H1 (cell line): ENCODE results near the gene MIA3. TPM values are rescaled to one million over a fixed set of nuclear protein-coding genes. Genes with fewer than 3 reads are reported as not detected.

Experiments
- CTCF ChIA-PET: fragments of 300-600 bp; sonication (Branson Sonifier 250); formaldehyde crosslinking; loops from one replicate; lab custom pipeline; 2021; ENCODE audit not compliant: partially characterized antibody; lab: Charles Lee
- POLR2A ChIA-PET: fragments of 300-600 bp; sonication (Branson Sonifier 250); formaldehyde crosslinking; loops from one replicate; lab custom pipeline; 2021; ENCODE audit warnings: inconsistent platforms; ENCODE audit not compliant: partially characterized antibody; lab: Charles Lee
- DNase-seq, 2 experiments: peaks; one replicate each; pipeline versions ENCODE4 v3.0.0 to v3.0.0-alpha.2; 2010 to 2022; ENCODE audit warnings: low spot score in 2 of 2, low read depth in 1 of 2, mixed read lengths in 1 of 2
- FAIRE-seq: peaks from 2 replicates; lab custom pipeline; 2011; peaks lifted over from hg19 to GRCh38; lab: Jason Lieb, UNC
- H2AFZ ChIP-seq: 2 replicates; pipeline ENCODE4 v1.8.1; 2012; ENCODE audit warnings: low read length, inconsistent platforms
- H2AK5ac ChIP-seq: 2 replicates; pipeline ENCODE4 v1.6.1; 2013; ENCODE audit warnings: low read depth, low read length
- H2BK120ac ChIP-seq: replicated peaks from 2 replicates; pipeline ENCODE3; 2013; ENCODE audit warnings: low read depth, low read length, inconsistent platforms
- H2BK12ac ChIP-seq: 2 replicates; pipeline ENCODE4 v1.6.1; 2013; ENCODE audit warnings: low read depth, low read length
- H2BK15ac ChIP-seq: 2 replicates; pipeline ENCODE4 v1.6.1; 2013; ENCODE audit warnings: low read length
- H2BK20ac ChIP-seq: 2 replicates; pipeline ENCODE4 v1.6.1; 2013; ENCODE audit warnings: low read length
- H2BK5ac ChIP-seq: 2 replicates; pipeline ENCODE4 v1.6.1; 2013; ENCODE audit warnings: low read depth, low read length
- H3K14ac ChIP-seq: 2 replicates; pipeline ENCODE4 v1.6.1; 2013; ENCODE audit warnings: inconsistent platforms; ENCODE audit not compliant: insufficient read length
- H3K18ac ChIP-seq: 2 replicates; pipeline ENCODE4 v1.6.1; 2013; ENCODE audit warnings: low read length; ENCODE audit errors: extremely low read depth
- H3K23ac ChIP-seq: 2 replicates; pipeline ENCODE4 v1.6.1; 2013; ENCODE audit warnings: inconsistent platforms; ENCODE audit not compliant: insufficient read length
- H3K23me2 ChIP-seq: 2 replicates; pipeline ENCODE4 v1.6.1; 2013; ENCODE audit warnings: low read depth, low read length
- H3K27ac ChIP-seq: 2 replicates; pipeline ENCODE4 v1.6.1; 2011; ENCODE audit warnings: low read depth, low read length, inconsistent platforms
- H3K27me3 ChIP-seq, 4 experiments: replicated peaks in 1 of 4; 1 replicate in 1 of 4; 2 replicates in 3 of 4; pipeline versions ENCODE4 v1.6.1 to v1.8.1; 2011 to 2013; ENCODE audit warnings: low read length in 3 of 4, mild to moderate bottlenecking in 3 of 4, inconsistent platforms in 2 of 4, mixed read lengths in 2 of 4, moderate library complexity in 1 of 4; ENCODE audit not compliant: control insufficient read depth in 3 of 4, insufficient read depth in 3 of 4; ENCODE audit errors: extremely low read depth in 1 of 4
- H3K36me3 ChIP-seq, 4 experiments: 2 replicates each; pipeline versions ENCODE4 v1.6.1 to v1.8.1; 2011 to 2013; ENCODE audit warnings: mild to moderate bottlenecking in 4 of 4, low read length in 3 of 4, moderate library complexity in 2 of 4, control low read depth in 1 of 4, inconsistent platforms in 1 of 4; ENCODE audit not compliant: insufficient read depth in 4 of 4, control insufficient read depth in 2 of 4
- H3K4ac ChIP-seq: replicated peaks from 2 replicates; pipeline ENCODE3; 2013; ENCODE audit warnings: low read length, low read depth, mixed read lengths, inconsistent platforms; ENCODE audit not compliant: insufficient read length
- H3K4me1 ChIP-seq, 4 experiments: replicated peaks in 1 of 4; 1 replicate in 1 of 4; 2 replicates in 3 of 4; pipeline versions ENCODE4 v1.6.1 to v1.8.1; 2011 to 2013; ENCODE audit warnings: low read length in 3 of 4, inconsistent platforms in 2 of 4, mixed read lengths in 1 of 4; ENCODE audit not compliant: insufficient read depth in 4 of 4, control insufficient read depth in 3 of 4
- H3K4me2 ChIP-seq, 2 experiments: 2 replicates each; pipeline versions ENCODE4 v1.6.1 to v1.8.1; 2011 to 2013; ENCODE audit warnings: low read depth in 2 of 2, low read length in 2 of 2, control low read depth in 1 of 2, inconsistent platforms in 1 of 2, mild to moderate bottlenecking in 1 of 2; ENCODE audit not compliant: insufficient read depth in 1 of 2
- H3K4me3 ChIP-seq, 4 experiments: fragments of 200-600, 300-600 bp in 1 of 4; sonication (generic), shearing (Covaris generic), sonication (Bioruptor Twin) in 1 of 4; 2 replicates each; pipeline versions ENCODE4 v1.5.1 to v1.8.1; 2011 to 2016; ENCODE audit warnings: low read length in 4 of 4, low read depth in 3 of 4, control low read depth in 2 of 4, inconsistent platforms in 2 of 4, mild to moderate bottlenecking in 2 of 4, mixed read lengths in 1 of 4, moderate library complexity in 1 of 4; ENCODE audit not compliant: insufficient read depth in 2 of 4; ENCODE audit errors: extremely low read depth in 1 of 4
- H3K56ac ChIP-seq: replicated peaks from 2 replicates; pipeline ENCODE3; 2013; ENCODE audit warnings: low read depth, mild to moderate bottlenecking, mixed read lengths, low read length, inconsistent platforms; ENCODE audit not compliant: insufficient read length
- H3K79me1 ChIP-seq: 2 replicates; pipeline ENCODE4 v1.6.1; 2013; ENCODE audit warnings: low read depth, low read length, control low read depth
- H3K79me2 ChIP-seq, 2 experiments: 2 replicates each; pipeline versions ENCODE4 v1.6.1 to v1.8.1; 2012 to 2013; ENCODE audit warnings: low read length in 2 of 2, mild to moderate bottlenecking in 2 of 2, inconsistent platforms in 1 of 2; ENCODE audit not compliant: insufficient read depth in 2 of 2, control insufficient read depth in 1 of 2
- H3K9ac ChIP-seq, 4 experiments: replicated peaks in 1 of 4; 1 replicate in 1 of 4; 2 replicates in 3 of 4; pipeline versions ENCODE4 v1.6.1 to v1.8.1; 2011 to 2013; ENCODE audit warnings: low read depth in 3 of 4, low read length in 3 of 4, control low read depth in 2 of 4, mild to moderate bottlenecking in 2 of 4, moderate library complexity in 2 of 4, inconsistent platforms in 1 of 4; ENCODE audit errors: extremely low read depth in 1 of 4
- H3K9me3 ChIP-seq, 2 experiments: 2 replicates each; pipeline versions ENCODE4 v1.6.1 to v1.8.1; 2012 to 2013; ENCODE audit warnings: mild to moderate bottlenecking in 2 of 2, moderate library complexity in 2 of 2, control low read depth in 1 of 2, inconsistent platforms in 1 of 2, low read depth in 1 of 2, low read length in 1 of 2, mixed read lengths in 1 of 2; ENCODE audit not compliant: insufficient read depth in 2 of 2
- H4K20me1 ChIP-seq, 2 experiments: replicated peaks in 1 of 2; 2 replicates each; pipeline versions ENCODE3 to v1.8.1; 2011 to 2013; ENCODE audit warnings: inconsistent platforms in 2 of 2, low read length in 2 of 2, mild to moderate bottlenecking in 1 of 2; ENCODE audit not compliant: insufficient read depth in 2 of 2, control insufficient read depth in 1 of 2
- H4K5ac ChIP-seq: 2 replicates; pipeline ENCODE4 v1.6.1; 2013; ENCODE audit warnings: low read length, low read depth, mixed read lengths, inconsistent platforms; ENCODE audit not compliant: insufficient read length
- H4K8ac ChIP-seq: 2 replicates; pipeline ENCODE4 v1.8.0; 2013; ENCODE audit warnings: mild to moderate bottlenecking, moderate library complexity, low read length, inconsistent platforms; ENCODE audit not compliant: insufficient read depth; ENCODE audit errors: extremely low read depth
- H4K91ac ChIP-seq: replicated peaks from 2 replicates; pipeline ENCODE3; 2013; ENCODE audit warnings: low read length, mixed read lengths, inconsistent platforms; ENCODE audit not compliant: insufficient read length
- SIRT6 ChIP-seq: IDR thresholded peaks from one replicate; pipeline ENCODE4 v1.7.1; 2012; ENCODE audit warnings: low read length, inconsistent platforms
- WGBS, 2 experiments: shearing (Covaris generic) in 1 of 2; methylation state at CpG; one replicate each; pipeline versions ENCODE4 v1.1.6 to v1.1.7; 2013 to 2015; ENCODE audit warnings: low lambda C conversion rate in 2 of 2, mixed read lengths in 2 of 2, inconsistent platforms in 1 of 2, low coverage in 1 of 2, missing lambda C conversion rate in 1 of 2; ENCODE audit not compliant: insufficient replicate concordance in 2 of 2, insufficient coverage in 1 of 2, insufficient read length in 1 of 2; ENCODE audit errors: extremely low coverage in 1 of 2, missing lambda C conversion rate in 1 of 2; 5-methylcytosine and 5-hydroxymethylcytosine counted together
- polyA plus RNA-seq, 7 experiments: library from polyadenylated mRNA; depleted of rRNA in 3 of 7; stranded (reverse) in 5 of 7; unstranded in 2 of 7; fragments of >200 nt in 5 of 7; fragments of 200-250 nt in 2 of 7; gene quantifications; 1 replicate in 5 of 7; 2 replicates in 1 of 7; 4 replicates in 1 of 7; pipeline versions ENCODE4 v1.2.1 to v1.2.3, GENCODE V29; 2011 to 2013; ENCODE audit warnings: missing spikeins in 2 of 7, mixed read lengths in 2 of 7
- total RNA-seq: library from RNA; stranded (reverse); fragmentation: NEBNext Ultra II Directional; extraction: Animal tissue kit (Norgen Biotek cat#: 25700); gene quantifications from 2 replicates; pipeline ENCODE4 v1.2.1, GENCODE V29; 2021

MIA3 gene
- total and polyA plus RNA-seq, 2 of the 8 experiments (the other 6 are each of a cell fraction or from before 2014, with no cell fraction given) = 69.0 to 105 TPM

DNA sequence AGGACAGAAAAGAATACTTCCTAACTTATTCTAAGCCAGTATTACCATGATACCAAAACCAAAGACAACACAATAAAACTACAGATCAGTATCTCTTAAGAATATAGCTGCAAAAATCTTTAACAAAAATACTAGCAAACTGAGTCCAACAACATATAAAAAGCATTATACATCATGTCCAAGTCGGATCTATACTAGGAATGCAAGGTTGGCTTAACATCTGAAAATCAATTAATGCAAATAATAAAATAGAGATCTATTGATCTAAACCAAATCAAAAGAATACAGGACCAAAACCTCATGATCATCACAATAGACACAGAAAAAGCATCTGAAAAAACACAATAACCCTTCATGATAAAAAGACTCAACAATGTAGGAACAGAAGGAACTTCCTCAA, 47.1 kb upstream of the MIA3 start:
- H3K79me2 ChIP-seq = no peaks in the 10 kb centered on the region; a peak in 1 of 4 replicates
- no peak overlapping the region for H3K4me2 ChIP-seq
- H4K8ac ChIP-seq = no peak overlapping the region
- no peak overlapping the region for H4K5ac ChIP-seq
- H3K23me2 ChIP-seq = no peaks in the 10 kb centered on the region
- H3K56ac ChIP-seq = no peak overlapping the region
- no peak overlapping the region for H2BK12ac ChIP-seq
- H2BK5ac ChIP-seq = no peak overlapping the region
- no peak overlapping the region for H3K14ac ChIP-seq
- no peak overlapping the region for H4K91ac ChIP-seq
- no peak overlapping the region for H3K23ac ChIP-seq
- H3K4ac ChIP-seq = no peak overlapping the region
- no peak overlapping the region for H2BK20ac ChIP-seq
- FAIRE-seq (no peak), DNase-seq (no peak)
- peaks cover 0 to 2% of the 10 kb centered on the region in 2 experiments for H4K20me1 ChIP-seq
- no peak overlapping the region for H3K18ac ChIP-seq
- H3K9me3 ChIP-seq = no peaks in the 10 kb centered on the region
- no peak overlapping the region for H2BK120ac ChIP-seq
- no peak overlapping the region for H2AK5ac ChIP-seq
- 95% methylated on average over 1 of the region's 1 CpG; no CpG with 5 or more reads in 1 of the 2 experiments for WGBS, 2 experiments
- ChIA-PET CTCF (no interaction called here), POLR2A (no interaction called here)
- no peaks in the 10 kb centered on the region for H3K4me1 ChIP-seq
- no peak overlapping the region for H3K4me3 ChIP-seq
- no peak overlapping the region for H2AFZ ChIP-seq
- H2BK15ac ChIP-seq = no peak overlapping the region
- no peaks in the 10 kb centered on the region; the same call in 1 of the 2 replicates for H3K79me1 ChIP-seq
- H3K9ac ChIP-seq = no peak overlapping the region
- no peak overlapping the region for H3K27ac ChIP-seq
- peaks cover 0 to 21% (median 5%) of the 10 kb centered on the region in 4 experiments; a peak in 3 of 8 replicates for H3K36me3 ChIP-seq
- peaks cover 0 to 1% (median 0%) of the 10 kb centered on the region in 4 experiments; a peak in 1 of 7 replicates for H3K27me3 ChIP-seq
- TF ChIP-seq SIRT6 = no peak
